ENCODE measurements around the gene SLC35E3. TPM values are rescaled to one million over a fixed set of nuclear protein-coding genes. Genes with fewer than 3 reads are reported as not detected.

Gene SLC35E3
- total RNA-seq, 1 donor from 2014 or later = 3.8 TPM

GRCh38 chr12:68786929-68787328 lies 41.0 kb downstream of the SLC35E3 start:
- no peak overlapping the region for H3K4me3 ChIP-seq (ENCODE audit: low read depth, low read length)

DNA sequence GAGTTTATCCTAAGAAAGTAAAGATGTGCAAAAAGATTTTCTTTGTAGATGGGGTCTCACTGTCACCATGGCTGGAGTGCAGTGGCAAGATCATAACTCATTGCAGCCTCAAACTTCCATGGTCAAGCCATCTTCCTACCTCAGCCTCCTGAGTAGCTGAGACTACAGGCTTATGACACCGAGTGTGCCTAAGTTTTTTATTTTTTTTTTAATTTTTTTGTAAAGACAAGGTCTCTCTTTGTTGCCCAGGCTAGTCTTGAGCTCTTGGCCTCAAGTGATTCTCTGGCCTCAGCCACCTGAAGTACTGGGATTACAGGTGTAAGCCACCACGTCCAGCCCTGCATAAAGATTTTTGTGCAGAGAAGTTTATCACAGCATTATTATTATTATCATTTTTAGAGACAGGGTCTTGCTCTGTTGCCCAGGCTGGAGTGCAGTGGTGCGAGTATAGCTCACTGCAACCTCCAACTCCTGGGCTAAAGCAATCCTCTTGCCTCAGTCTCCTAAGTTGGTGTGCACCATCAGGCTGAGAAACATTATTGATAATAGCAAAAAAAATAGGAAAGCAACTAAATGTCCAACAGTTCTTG lies 42.7 kb downstream of the SLC35E3 start:
- TF ChIP-seq CTCF (conservative IDR thresholded peaks at IDR 0.05; ENCODE audit: low read depth, low read length) = no peak

More at GRCh38 chr12:68786929-68787328, 41.0 kb downstream of the SLC35E3 start:
- DNase-seq (ENCODE audit: low read depth) = no peak
- TF ChIP-seq CTCF (conservative IDR thresholded peaks at IDR 0.05; ENCODE audit: low read depth, low read length) = no peak

DNA sequence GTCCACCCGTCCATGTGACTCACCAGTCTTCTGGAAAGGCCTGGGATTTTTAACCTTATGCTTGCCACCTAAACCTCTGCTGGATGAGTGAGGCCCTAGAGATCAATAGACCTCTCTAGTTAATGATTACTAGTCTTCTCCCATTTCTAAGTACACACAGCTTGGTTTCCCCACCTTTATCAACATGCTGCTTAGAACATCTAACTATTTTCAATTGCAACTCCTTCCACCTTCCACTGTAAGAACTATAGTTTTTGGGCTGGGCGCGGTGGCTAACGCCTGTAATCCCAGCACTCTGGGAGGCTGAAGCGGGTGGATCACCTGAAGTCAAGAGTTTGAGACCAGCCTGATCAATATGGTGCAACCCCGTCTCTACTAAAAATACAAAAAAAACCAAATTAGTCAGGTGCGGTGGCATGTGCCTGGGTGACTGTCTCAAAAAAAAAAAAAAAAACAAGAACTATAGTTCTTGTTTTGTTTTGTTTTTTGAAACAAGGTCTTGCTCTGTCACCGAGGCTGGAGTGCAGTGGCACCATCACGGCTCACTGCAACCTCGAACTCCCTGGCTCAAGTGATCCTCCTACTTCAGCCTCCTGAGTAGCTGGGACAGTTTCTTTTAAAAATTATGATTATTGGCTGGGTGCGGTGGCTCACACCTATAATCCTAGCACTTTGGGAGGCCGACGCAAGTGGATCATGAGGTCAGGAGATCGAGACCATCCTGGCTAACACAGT lies 43.3 kb downstream of the SLC35E3 start:
- DNase-seq (ENCODE audit: low read depth) = no peak
- TF ChIP-seq CTCF (conservative IDR thresholded peaks at IDR 0.05; ENCODE audit: low read depth, low read length) = no peak

More for the DNA sequence above, 42.7 kb downstream of the SLC35E3 start:
- no peak for DNase-seq (ENCODE audit: low read depth)
- H3K4me3 ChIP-seq (ENCODE audit: low read depth, low read length) = no peak overlapping the region

DNA sequence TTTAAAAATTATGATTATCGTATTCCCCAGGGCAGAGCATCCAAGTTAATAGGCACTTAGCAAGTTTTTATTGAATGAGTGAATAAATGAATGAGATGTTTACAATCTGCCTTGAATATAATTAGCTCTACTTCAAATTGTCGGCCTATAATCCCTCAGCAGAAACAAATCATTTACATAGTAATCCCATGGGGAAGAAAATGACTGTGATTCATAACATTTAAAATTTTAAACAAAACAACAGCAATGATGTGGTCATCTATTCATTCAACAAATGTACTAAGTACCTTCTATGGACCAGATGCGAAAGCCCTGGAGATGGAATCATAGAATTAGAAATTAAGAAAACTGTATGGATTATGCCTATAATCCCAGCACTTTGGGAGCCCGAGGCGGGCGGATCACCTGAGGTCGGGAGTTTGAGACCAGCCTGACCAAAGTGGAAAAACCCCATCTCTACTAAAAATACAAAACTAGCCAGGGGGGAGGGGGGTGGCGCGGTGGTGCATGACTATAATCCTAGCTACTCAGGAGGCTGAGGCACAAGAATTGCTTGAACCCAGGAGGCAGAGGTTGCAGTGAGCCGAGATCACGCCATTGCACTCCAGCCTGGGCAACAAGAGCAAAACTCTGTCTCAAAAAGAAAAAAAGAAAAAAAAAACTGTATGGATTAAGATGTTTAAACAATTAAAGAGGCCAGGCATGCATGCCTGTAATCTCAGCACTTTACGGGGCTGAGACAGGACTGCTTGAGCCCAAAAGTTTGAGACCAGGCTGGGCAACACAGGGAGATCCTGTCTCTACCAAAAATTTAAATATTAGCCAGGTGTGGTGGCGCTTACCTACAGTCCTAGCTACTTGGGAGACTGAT lies 44.3 kb downstream of the SLC35E3 start:
- DNase-seq (ENCODE audit: low read depth) = no peak
- no peak for TF ChIP-seq CTCF (conservative IDR thresholded peaks at IDR 0.05; ENCODE audit: low read depth, low read length)

More for the DNA sequence above, 43.3 kb downstream of the SLC35E3 start:
- no peak overlapping the region for H3K4me3 ChIP-seq (ENCODE audit: low read depth, low read length)

DNA sequence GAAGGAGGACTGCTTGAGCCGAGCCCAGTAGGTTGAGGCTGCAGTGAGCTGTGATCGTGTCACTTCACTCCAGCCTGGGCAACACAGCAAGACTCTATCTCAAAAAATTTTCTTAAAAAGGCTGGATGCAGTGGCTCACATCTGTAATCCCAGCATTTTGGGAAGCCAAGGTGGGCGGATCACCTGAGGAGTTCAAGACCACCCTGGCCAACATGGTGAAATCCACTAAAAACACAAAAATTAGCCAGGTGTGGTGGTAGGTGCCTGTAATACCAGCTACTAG lies 44.9 kb downstream of the SLC35E3 start:
- DNase-seq (ENCODE audit: low read depth) = no peak
- H3K4me3 ChIP-seq (ENCODE audit: low read depth, low read length) = no peak overlapping the region
- TF ChIP-seq CTCF (conservative IDR thresholded peaks at IDR 0.05; ENCODE audit: low read depth, low read length) = no peak

More for the DNA sequence above, 44.3 kb downstream of the SLC35E3 start:
- H3K4me3 ChIP-seq (ENCODE audit: low read depth, low read length) = no peak overlapping the region

DNA sequence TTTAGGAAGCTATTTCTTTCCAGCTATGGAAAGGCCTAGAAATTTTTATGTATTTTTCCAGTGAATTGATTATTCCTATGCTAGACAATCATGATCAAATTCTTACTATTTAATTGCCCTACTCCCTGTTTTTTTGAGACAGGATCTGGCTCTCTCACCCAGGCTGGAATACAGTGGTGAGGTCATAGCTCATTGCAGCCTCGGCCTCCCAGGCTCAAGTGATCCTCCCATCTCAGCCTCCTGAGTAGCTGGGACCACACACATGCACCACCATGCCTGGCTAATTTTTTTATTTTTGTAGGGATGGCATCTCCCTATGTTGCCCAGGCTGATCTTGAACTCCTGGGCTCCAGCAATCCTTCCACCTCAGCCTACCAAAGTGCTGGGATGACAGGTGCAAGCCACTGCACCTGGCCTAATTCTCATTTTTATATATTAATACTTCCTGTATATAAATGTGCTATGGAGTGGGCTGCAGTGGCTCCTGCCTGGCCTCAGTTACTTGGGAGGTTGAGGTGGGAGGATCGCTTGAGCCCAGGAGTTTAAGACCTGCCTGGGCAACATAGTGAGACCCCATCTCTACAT lies 46.0 kb downstream of the SLC35E3 start:
- DNase-seq (ENCODE audit: low read depth) = no peak
- TF ChIP-seq CTCF (conservative IDR thresholded peaks at IDR 0.05; ENCODE audit: low read depth, low read length) = no peak
- no peak overlapping the region for H3K4me3 ChIP-seq (ENCODE audit: low read depth, low read length)

All from epithelial cell of proximal tubule (primary cell).